H1 (cell line): Measurements from ENCODE around the gene RNF135. TPM values are rescaled to one million over a fixed set of nuclear protein-coding genes. Genes with fewer than 3 reads are reported as not detected.

ENCODE experiments used
- CHD1 ChIP-seq: IDR thresholded peaks from 2 replicates; pipeline ENCODE4 v1.6.1; 2012; ENCODE audit warnings: low read depth, low read length, improper control_type of control experiment
- CHD7 ChIP-seq: fragments of 300-600 bp; sonication (generic); IDR thresholded peaks from 2 replicates; pipeline ENCODE4 v1.7.1; 2012; ENCODE audit warnings: low read length, moderate library complexity, mild to moderate bottlenecking, inconsistent platforms; ENCODE audit not compliant: insufficient replicate concordance
- CREB1 ChIP-seq: IDR thresholded peaks from 2 replicates; pipeline ENCODE4 v1.6.1; 2012; ENCODE audit warnings: inconsistent platforms
- NRF1 ChIP-seq: IDR thresholded peaks from 2 replicates; pipeline ENCODE4 v1.6.1; 2011; ENCODE audit warnings: mild to moderate bottlenecking, low read depth, low read length, improper control_type of control experiment
- RAD21 ChIP-seq, 2 experiments: IDR thresholded peaks in 1 of 2; conservative IDR thresholded peaks in 1 of 2; 2 replicates each; pipeline ENCODE4 v1.6.1; 2011; ENCODE audit warnings: low read depth in 2 of 2, low read length in 2 of 2, improper control_type of control experiment in 1 of 2, inconsistent platforms in 1 of 2, mild to moderate bottlenecking in 1 of 2, moderate library complexity in 1 of 2
- RFX5 ChIP-seq: IDR thresholded peaks from 2 replicates; pipeline ENCODE4 v1.6.1; 2011; ENCODE audit warnings: low read depth, low read length, improper control_type of control experiment, borderline replicate concordance
- YY1 ChIP-seq: IDR thresholded peaks from 2 replicates; pipeline ENCODE4 v1.6.1; 2011; ENCODE audit warnings: low read depth, mild to moderate bottlenecking, low read length
- polyA plus RNA-seq, 7 experiments: library from polyadenylated mRNA; depleted of rRNA in 3 of 7; stranded (reverse) in 5 of 7; unstranded in 2 of 7; fragments of >200 nt in 5 of 7; fragments of 200-250 nt in 2 of 7; gene quantifications; 1 replicate in 5 of 7; 2 replicates in 1 of 7; 4 replicates in 1 of 7; pipeline versions ENCODE4 v1.2.1 to v1.2.3, GENCODE V29; 2011 to 2013; ENCODE audit warnings: missing spikeins in 2 of 7, mixed read lengths in 2 of 7
- total RNA-seq: library from RNA; stranded (reverse); fragmentation: NEBNext Ultra II Directional; extraction: Animal tissue kit (Norgen Biotek cat#: 25700); gene quantifications from 2 replicates; pipeline ENCODE4 v1.2.1, GENCODE V29; 2021

RNF135 gene
- total and polyA plus RNA-seq, 2 of the 8 experiments (the other 6 are each of a cell fraction or from before 2014, with no cell fraction given), result 8.8 to 9.0 TPM

- TF ChIP-seq CHD7, result no peak
- TF ChIP-seq CREB1, result no peak
- TF ChIP-seq CHD1, result no peak
- no peak for TF ChIP-seq NRF1
- TF ChIP-seq RAD21 (IDR thresholded peaks at IDR 0.05 in 1 of 2, conservative IDR thresholded peaks at IDR 0.05 in 1 of 2; ENCODE audit: low read depth in 2 of 2, low read length in 2 of 2), result no peak
- TF ChIP-seq YY1, result no peak
- no peak for TF ChIP-seq RFX5
These were observed 6.0 kb upstream of the RNF135 start (continued) for GRCh38 chr17:30964876-30965275.
